K562 (cell line): ENCODE measurements around the gene CTNNA3. TPM values are rescaled to one million over a fixed set of nuclear protein-coding genes. Genes with fewer than 3 reads are reported as not detected.

Experiments used
- KAT7 ChIP-seq: sonication (generic); formaldehyde crosslinking; IDR thresholded peaks from 2 replicates; pipeline ENCODE4 v1.8.0; 2022; ENCODE audit warnings: missing genetic modification reagents, mild to moderate bottlenecking, borderline replicate concordance
- KDM5B ChIP-seq: fragments of 200-600 bp; sonication (generic); IDR thresholded peaks from 2 replicates; pipeline ENCODE4 v1.6.1; 2012; ENCODE audit warnings: low read depth, mild to moderate bottlenecking, moderate library complexity, low read length, control low read depth, inconsistent platforms; ENCODE audit not compliant: insufficient replicate concordance
- MAFG ChIP-seq: fragments of 450-650 bp; conservative IDR thresholded peaks from 2 replicates; pipeline ENCODE4 v1.6.1; 2016; ENCODE audit warnings: missing genetic modification characterization, missing compliant biosample characterization
- PRDM10 ChIP-seq: fragments of 450-650 bp; IDR thresholded peaks from 2 replicates; pipeline ENCODE4 v1.6.1; 2018; ENCODE audit not compliant: partially characterized antibody
- SMC3 ChIP-seq: conservative IDR thresholded peaks from 2 replicates; pipeline ENCODE4 v1.6.1; 2011; ENCODE audit warnings: low read depth, low read length, improper control_type of control experiment; ENCODE audit not compliant: insufficient read depth
- polyA plus RNA-seq, 8 experiments: library from polyadenylated mRNA; depleted of rRNA in 4 of 8; stranded (reverse) in 5 of 8; unstranded in 3 of 8; fragments of >200 nt; fragmentation: Nextera tagmentation in 2 of 8; fragmentation: Illumina TruSeq in 1 of 8; extraction: Ambion mirVana in 2 of 8; extraction: Trizol in 1 of 8; gene quantifications; 2 replicates each; pipeline versions ENCODE4 v1.2.1 to v1.2.3, GENCODE V29; 2011 to 2014; ENCODE audit warnings: inconsistent platforms in 1 of 8, missing spikeins in 1 of 8
- total RNA-seq, 7 experiments: library from RNA; depleted of rRNA in 6 of 7; stranded (reverse); fragments of >200 nt in 6 of 7; fragmentation: Illumina TruSeq in 2 of 7; extraction: Trizol in 2 of 7; gene quantifications; 2 replicates each; pipeline versions ENCODE4 v1.2.1 to v1.2.3, GENCODE V29; 2011 to 2021; ENCODE audit warnings: low replicate concordance in 1 of 7
- TF ChIP-seq, protein P1 (sequence below), 2 experiments: fragments of 450-650 bp in 1 of 2; IDR thresholded peaks; 2 replicates each; pipeline ENCODE4 v1.6.1; 2011 to 2017; ENCODE audit warnings: low read depth in 2 of 2, antibody characterized with exemption in 1 of 2, borderline replicate concordance in 1 of 2, low read length in 1 of 2, mild to moderate bottlenecking in 1 of 2, mixed read lengths in 1 of 2; ENCODE audit not compliant: control insufficient read depth in 1 of 2

Gene CTNNA3
- total and polyA plus RNA-seq, 9 of the 15 experiments (the other 6 are each of a cell fraction or from before 2014, with no cell fraction given) = 0.04 TPM; not detected in 8

GRCh38 chr10:66322777-66323176 is 1373.2 kb downstream of the CTNNA3 start (continued):
- TF ChIP-seq, protein P1, sequence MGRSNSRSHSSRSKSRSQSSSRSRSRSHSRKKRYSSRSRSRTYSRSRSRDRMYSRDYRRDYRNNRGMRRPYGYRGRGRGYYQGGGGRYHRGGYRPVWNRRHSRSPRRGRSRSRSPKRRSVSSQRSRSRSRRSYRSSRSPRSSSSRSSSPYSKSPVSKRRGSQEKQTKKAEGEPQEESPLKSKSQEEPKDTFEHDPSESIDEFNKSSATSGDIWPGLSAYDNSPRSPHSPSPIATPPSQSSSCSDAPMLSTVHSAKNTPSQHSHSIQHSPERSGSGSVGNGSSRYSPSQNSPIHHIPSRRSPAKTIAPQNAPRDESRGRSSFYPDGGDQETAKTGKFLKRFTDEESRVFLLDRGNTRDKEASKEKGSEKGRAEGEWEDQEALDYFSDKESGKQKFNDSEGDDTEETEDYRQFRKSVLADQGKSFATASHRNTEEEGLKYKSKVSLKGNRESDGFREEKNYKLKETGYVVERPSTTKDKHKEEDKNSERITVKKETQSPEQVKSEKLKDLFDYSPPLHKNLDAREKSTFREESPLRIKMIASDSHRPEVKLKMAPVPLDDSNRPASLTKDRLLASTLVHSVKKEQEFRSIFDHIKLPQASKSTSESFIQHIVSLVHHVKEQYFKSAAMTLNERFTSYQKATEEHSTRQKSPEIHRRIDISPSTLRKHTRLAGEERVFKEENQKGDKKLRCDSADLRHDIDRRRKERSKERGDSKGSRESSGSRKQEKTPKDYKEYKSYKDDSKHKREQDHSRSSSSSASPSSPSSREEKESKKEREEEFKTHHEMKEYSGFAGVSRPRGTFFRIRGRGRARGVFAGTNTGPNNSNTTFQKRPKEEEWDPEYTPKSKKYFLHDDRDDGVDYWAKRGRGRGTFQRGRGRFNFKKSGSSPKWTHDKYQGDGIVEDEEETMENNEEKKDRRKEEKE (IDR thresholded peaks at IDR 0.05; ENCODE audit: borderline replicate concordance in 1 of 2, control insufficient read depth in 1 of 2, low read depth in 2 of 2, low read length in 1 of 2) = no peak
- TF ChIP-seq MAFG (tag) (no peak), SMC3 (no peak), KAT7 (CRISPR knock-in tag) (no peak), KDM5B (no peak), PRDM10 (no peak)
